HL-60 (cell line): ENCODE data around the gene REC114.

Experiments
- DNase-seq, 2 experiments: peaks; one replicate each; pipeline ENCODE4 v3.0.0-alpha.2; 2010 to 2020; ENCODE audit warnings: low read depth in 1 of 2, low spot score in 1 of 2
- H3K27ac ChIP-seq: fragments of 250-450 bp; sonication (Bioruptor Pico); replicated peaks from 2 replicates; pipeline ENCODE4 v1.5.1; 2020; ENCODE audit warnings: mild to moderate bottlenecking, moderate library complexity
- H3K27me3 ChIP-seq: fragments of 250-450 bp; sonication (Bioruptor Pico); 2 replicates; pipeline ENCODE4 v1.5.1; 2021; ENCODE audit warnings: mild to moderate bottlenecking, moderate library complexity; ENCODE audit not compliant: insufficient read depth, poor library complexity, severe bottlenecking
- H3K4me3 ChIP-seq: replicated peaks from 2 replicates; pipeline ENCODE4 v1.5.1; 2011; ENCODE audit warnings: mild to moderate bottlenecking, control low read depth, low read length; ENCODE audit not compliant: insufficient read depth
- CTCF ChIP-seq: IDR thresholded peaks from one replicate; pipeline ENCODE4 v1.5.1; 2011; ENCODE audit warnings: low read length, control low read depth, inconsistent platforms; ENCODE audit not compliant: insufficient read depth
- GABPA ChIP-seq: IDR thresholded peaks from 2 replicates; pipeline ENCODE4 v1.6.1; 2012; ENCODE audit warnings: low read depth
- POLR2AphosphoS5 ChIP-seq: IDR thresholded peaks from 2 replicates; pipeline ENCODE4 v1.6.1; 2012; ENCODE audit warnings: low read depth
- REST ChIP-seq: IDR thresholded peaks from 2 replicates; pipeline ENCODE4 v1.6.1; 2012; ENCODE audit warnings: low read depth; ENCODE audit not compliant: insufficient replicate concordance
- SPI1 ChIP-seq: IDR thresholded peaks from 2 replicates; pipeline ENCODE4 v1.6.1; 2012; ENCODE audit warnings: low read depth, mild to moderate bottlenecking, borderline replicate concordance

Gene REC114

GRCh38 chr15:73607405-73607804, 164.4 kb downstream of the REC114 start:
- H3K4me3 ChIP-seq: no peak overlapping the region
- no peak for DNase-seq
- H3K27ac ChIP-seq: no peak overlapping the region
- no peaks in the 10 kb centered on the region for H3K27me3 ChIP-seq
- no peak for TF ChIP-seq CTCF
- no peak for TF ChIP-seq REST
- TF ChIP-seq SPI1: no peak
- no peak for TF ChIP-seq GABPA
- no peak for TF ChIP-seq POLR2AphosphoS5

- no peak for DNase-seq
- no peak overlapping the region for H3K27ac ChIP-seq
- H3K27me3 ChIP-seq: no peaks in the 10 kb centered on the region
- H3K4me3 ChIP-seq: no peak overlapping the region
- TF ChIP-seq SPI1 (no peak), REST (no peak), POLR2AphosphoS5 (no peak), CTCF (no peak), GABPA (no peak)
Measured at GRCh38 chr15:73607843-73608242, 164.9 kb downstream of the REC114 start.

GRCh38 chr15:73608475-73608874, 165.5 kb downstream of the REC114 start:
- DNase-seq: no peak
- no peak overlapping the region for H3K4me3 ChIP-seq
- H3K27me3 ChIP-seq: no peaks in the 10 kb centered on the region
- TF ChIP-seq GABPA: no peak
- TF ChIP-seq SPI1: peak; percentile 81
- no peak overlapping the region for H3K27ac ChIP-seq

DNA sequence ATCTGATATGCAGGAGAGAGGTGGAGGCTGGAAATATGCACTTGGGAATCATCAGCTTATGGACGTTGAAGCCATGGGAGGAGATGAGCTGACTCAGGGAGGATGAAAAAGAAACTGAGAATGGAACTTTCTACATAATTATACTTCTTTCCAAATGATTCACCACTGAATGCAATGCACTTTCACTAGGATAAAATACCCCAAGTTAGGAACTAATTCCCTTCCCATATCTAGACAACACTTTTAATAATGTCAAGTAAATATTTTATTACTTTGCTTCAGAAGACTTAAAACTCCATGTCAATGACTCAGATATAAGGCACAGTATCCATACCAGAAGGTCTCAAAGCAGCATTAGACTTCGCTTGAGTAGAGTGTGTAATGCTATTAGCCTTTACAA, 166.0 kb downstream of the REC114 start:
- TF ChIP-seq GABPA: no peak
- no peak for TF ChIP-seq CTCF
- no peak for TF ChIP-seq SPI1
- no peak for TF ChIP-seq REST
- TF ChIP-seq POLR2AphosphoS5: no peak
- Histone ChIP-seq H3K27me3 (no peaks in the 10 kb centered on the region), H3K27ac (no peak overlapping the region), H3K4me3 (no peak overlapping the region)
- DNase-seq: no peak
